HG02610 (cell line): ENCODE results near the gene S100A2.

Source experiments
- ATAC-seq: cut with Tn5 transposase; IDR thresholded peaks from one replicate; pipeline ENCODE4 v1.9.1; 2021; ENCODE audit warnings: mild to moderate bottlenecking, moderate library complexity; ENCODE audit not compliant: unreplicated experiment

Gene S100A2

GRCh38 chr1:153565529-153566374 lies at the start of gene S100A2:
Gene S100A2 (minus strand): TSS chr1:153565844. CDS start chr1:153563877, 1,967 bp downstream.
- peak; percentile 58 for ATAC-seq

DNA sequence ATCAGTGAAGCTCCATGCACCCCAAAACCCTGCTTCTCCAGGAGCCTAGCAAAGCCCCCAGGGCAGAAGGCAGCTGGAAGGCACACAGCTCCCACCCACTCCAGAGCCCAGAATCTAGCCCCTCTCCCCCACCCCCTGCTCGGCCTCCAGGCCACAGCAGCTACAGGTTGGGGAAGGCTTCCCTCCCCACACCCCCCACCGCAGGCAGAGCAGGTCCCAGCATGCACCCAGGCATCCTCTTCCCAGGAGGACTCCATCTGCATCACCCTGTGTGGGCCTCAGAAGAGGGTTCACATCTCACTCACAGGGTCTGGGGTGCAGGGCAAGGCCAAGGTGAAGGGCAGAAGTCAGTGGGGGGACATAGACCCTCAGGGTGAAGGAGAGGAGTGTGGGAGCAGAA lies 49.8 kb upstream of the S100A2 start:
- no peak for ATAC-seq

GRCh38 chr1:153614906-153615305 lies 49.3 kb upstream of the S100A2 start:
- ATAC-seq, result no peak

- ATAC-seq, result no peak
Measured at GRCh38 chr1:153614189-153614900, 48.7 kb upstream of the S100A2 start.

GRCh38 chr1:153613406-153613805 lies 47.8 kb upstream of the S100A2 start:
- ATAC-seq, result no peak

- no peak for ATAC-seq
Measured at GRCh38 chr1:153612755-153613331, 47.2 kb upstream of the S100A2 start, which contains the start of gene S100A16. Gene S100A16 (minus strand): TSS chr1:153613137. CDS start chr1:153608151, 4,986 bp downstream.

GRCh38 chr1:153612111-153612754 lies 46.6 kb upstream of the S100A2 start:
- ATAC-seq, result no peak

GRCh38 chr1:153611356-153611755 lies 45.7 kb upstream of the S100A2 start:
- ATAC-seq, result no peak

- no peak for ATAC-seq
Measured at GRCh38 chr1:153610811-153611301, 45.2 kb upstream of the S100A2 start.

GRCh38 chr1:153610334-153610733 lies 44.7 kb upstream of the S100A2 start:
- no peak for ATAC-seq

DNA sequence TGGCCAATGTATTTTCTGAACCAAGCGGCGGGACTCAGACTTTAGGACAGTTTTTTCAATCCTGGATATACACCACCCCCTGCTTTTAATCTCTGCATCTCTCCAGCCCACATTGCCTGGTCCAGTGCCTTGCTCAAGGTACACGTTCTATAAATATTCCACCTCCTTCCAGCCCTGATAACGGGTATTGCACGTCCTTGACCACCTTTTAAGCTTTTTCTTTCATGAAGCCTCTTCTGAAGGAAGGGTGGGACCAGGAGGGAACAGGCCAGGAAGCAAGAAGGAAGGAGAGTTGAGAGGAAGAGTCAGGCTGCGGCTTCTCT lies 43.9 kb upstream of the S100A2 start:
- ATAC-seq, result no peak

DNA sequence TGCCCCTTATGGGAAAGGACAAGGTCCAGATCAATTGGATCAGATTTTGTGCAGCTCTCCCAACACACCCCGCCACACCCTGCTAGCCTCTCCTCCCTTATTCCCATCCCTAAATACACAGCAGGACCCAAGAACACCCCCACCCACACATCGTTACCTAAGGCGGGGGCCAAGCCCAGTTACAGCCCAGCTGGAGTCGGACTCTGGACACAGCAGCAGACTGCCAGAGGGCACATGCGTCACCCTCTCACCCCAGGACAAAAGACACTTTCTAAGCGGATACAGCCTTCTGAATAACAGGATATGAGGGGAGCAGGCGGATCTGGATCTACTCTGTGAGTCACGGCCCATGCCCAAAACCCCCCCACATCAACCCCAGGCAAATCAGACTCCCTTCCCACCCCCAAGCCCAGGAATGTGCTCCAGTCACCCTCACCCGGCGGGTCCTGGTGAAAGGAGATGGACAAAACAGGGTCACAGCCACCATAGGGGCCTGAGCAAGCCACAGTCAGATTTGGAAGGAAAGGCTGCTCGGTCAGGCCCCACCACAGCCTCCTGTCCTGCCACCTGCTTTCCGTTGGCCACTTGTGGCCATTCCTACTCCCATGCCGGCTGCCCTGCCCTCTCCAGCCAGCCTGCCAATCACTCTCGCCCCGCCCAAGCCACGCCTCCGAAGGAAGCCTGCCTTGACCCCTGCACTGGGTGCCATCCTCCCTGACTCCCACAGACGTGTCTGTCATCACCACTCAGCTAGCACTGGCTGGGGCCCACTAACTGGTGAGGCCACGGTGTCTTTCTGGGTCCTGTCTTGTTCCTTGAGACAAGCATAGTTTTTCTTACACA lies 43.3 kb upstream of the S100A2 start:
- no peak for ATAC-seq

DNA sequence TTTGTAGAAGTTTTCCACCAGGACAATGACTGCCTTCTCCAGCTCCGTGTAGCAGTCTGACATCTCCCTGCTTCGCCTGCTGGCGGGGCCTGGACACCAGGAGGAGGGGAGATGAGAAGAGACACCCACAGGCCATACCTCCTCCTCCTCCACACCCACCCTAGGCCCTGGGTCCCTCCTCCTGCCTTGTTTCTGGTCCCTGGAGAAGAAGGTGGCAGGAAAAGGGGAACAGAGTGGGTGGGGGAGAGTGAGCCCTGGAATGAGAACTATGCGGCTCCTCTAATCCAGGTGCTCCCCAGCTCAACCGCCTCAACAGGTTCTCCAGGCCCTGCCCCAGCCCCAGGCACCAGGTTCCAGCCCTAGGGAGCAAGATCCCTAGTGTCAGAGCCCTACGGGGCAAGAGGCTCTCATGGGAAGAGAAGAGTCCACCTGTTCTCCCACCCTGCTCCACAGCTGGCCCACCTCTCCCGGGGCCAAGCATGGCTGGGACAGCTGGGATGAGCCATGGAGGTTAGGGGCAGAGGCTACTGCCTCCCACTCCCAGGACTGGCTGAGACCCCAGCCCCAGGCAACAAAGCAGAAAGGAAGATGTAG lies 42.5 kb upstream of the S100A2 start:
- no peak for ATAC-seq

DNA sequence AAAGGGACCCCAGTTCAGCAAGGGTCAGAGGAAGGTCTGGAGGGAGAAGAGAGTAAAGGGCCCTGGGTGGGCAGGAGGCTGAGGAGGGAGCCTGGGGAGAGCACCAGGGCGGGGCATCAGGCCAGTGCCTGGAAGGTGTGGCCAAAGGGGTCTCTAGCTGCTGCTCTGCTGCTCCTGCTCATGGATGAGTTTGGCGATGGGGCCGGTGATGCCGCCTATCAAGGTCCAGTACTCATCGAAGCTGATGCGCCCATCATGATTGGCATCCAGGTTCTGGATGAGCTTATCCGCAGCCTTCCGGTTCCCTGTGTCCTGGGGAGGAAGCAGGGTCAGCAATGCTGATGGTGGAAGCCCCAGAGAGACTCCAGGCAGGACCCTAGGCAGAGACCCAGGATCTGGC lies 41.7 kb upstream of the S100A2 start:
- no peak for ATAC-seq

DNA sequence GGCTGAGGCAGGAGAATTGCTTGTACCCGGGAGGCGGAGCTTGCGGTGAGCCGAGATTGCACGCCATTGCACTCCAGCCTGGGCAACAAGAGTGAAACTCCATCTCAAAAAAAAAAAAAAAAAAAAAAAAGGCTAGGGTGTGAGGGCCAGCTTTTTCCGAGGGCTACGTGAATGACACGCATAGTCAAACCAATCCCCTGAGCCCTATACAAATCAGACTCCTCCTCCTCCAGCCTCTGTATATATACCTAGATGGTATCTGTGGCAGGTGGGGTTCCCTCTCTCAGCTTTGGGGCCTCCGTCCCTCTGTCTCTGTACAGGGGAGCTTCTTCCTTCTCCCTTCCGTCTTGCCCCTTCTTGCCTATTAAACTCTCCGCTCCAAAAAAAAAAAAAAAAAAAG lies 40.5 kb upstream of the S100A2 start:
- no peak for ATAC-seq

GRCh38 chr1:153602749-153603148 lies 37.1 kb upstream of the S100A2 start:
- no peak for ATAC-seq

- ATAC-seq, result no peak
Measured at GRCh38 chr1:153599847-153600246, 34.2 kb upstream of the S100A2 start.

- ATAC-seq, result peak; percentile 97
Measured at GRCh38 chr1:153598309-153599172, 32.9 kb upstream of the S100A2 start.

DNA sequence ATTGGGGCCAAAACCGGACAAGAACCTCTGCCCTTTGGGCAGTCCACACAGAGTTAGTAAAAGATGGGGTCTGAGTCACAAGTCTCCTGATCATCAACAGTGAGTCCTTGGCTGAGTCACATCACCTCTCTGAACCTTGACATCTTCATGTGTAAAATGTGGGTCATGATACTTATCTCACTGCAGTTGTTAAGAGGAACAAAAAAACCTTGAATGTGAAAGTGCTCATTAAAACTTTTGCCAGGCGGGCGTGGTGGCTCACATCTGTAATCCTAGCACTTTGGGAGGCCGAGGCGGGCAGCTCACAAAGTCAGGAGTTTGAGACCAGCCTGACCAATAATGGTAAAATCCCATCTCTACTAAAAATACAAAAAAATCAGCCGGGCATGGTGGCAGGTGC lies 31.6 kb upstream of the S100A2 start:
- ATAC-seq, result no peak
